GM10847 (cell line): ENCODE results near the gene SP140L.

Source experiments
- POLR2A ChIP-seq: IDR thresholded peaks from 2 replicates; pipeline ENCODE4 v1.6.1; 2011; ENCODE audit not compliant: insufficient read length; ENCODE audit errors: extremely low read depth

Gene SP140L

GRCh38 chr2:230434677-230435324 lies 107.8 kb downstream of the SP140L start:
- TF ChIP-seq POLR2A = no peak

- TF ChIP-seq POLR2A = no peak
Measured at GRCh38 chr2:230435431-230435830, 108.4 kb downstream of the SP140L start.

- TF ChIP-seq POLR2A = no peak
Measured at GRCh38 chr2:230439590-230439989, 112.6 kb downstream of the SP140L start.

- no peak for TF ChIP-seq POLR2A
Measured at GRCh38 chr2:230441227-230441897, 114.4 kb downstream of the SP140L start.

DNA sequence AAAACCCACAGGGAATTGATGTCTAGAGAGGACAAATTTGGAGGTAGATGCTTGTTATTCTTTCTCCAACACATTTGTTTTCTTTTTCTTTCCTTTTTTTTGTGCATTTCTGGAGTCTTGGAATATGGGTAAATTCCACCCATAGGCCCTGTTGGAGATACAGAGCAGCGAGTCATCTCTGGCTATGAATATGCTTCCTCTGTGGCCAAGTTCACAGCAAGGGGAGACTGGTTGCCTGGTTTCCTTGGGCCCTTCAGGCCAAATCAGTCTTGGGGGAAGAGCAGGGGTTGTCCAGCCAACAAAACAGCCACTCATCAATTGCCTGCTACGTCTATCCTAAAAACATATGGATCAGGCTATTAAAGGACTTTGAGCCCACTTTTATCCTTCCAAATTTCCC lies 116.5 kb downstream of the SP140L start:
- TF ChIP-seq POLR2A = no peak

DNA sequence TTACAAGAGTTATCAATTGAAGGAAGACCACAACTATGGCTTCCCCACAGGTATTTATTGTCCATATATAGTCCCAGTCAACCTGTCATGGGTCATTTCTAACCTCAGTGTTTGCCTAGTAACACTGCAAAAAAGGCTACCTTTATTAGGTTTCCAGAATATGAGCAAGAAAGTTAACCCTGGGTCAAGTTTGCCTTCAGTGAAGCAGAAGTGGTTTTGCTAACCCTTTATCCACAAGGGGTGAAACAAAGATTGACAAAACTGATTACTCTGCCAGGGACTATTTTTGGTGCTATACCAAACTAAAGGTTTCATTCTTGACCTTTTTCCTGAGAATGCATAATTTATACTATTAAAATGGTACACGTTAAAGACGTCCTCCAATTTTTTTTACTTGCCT lies 117.8 kb downstream of the SP140L start:
- no peak for TF ChIP-seq POLR2A

- no peak for TF ChIP-seq POLR2A
Measured at GRCh38 chr2:230447036-230447435, 120.0 kb downstream of the SP140L start.

DNA sequence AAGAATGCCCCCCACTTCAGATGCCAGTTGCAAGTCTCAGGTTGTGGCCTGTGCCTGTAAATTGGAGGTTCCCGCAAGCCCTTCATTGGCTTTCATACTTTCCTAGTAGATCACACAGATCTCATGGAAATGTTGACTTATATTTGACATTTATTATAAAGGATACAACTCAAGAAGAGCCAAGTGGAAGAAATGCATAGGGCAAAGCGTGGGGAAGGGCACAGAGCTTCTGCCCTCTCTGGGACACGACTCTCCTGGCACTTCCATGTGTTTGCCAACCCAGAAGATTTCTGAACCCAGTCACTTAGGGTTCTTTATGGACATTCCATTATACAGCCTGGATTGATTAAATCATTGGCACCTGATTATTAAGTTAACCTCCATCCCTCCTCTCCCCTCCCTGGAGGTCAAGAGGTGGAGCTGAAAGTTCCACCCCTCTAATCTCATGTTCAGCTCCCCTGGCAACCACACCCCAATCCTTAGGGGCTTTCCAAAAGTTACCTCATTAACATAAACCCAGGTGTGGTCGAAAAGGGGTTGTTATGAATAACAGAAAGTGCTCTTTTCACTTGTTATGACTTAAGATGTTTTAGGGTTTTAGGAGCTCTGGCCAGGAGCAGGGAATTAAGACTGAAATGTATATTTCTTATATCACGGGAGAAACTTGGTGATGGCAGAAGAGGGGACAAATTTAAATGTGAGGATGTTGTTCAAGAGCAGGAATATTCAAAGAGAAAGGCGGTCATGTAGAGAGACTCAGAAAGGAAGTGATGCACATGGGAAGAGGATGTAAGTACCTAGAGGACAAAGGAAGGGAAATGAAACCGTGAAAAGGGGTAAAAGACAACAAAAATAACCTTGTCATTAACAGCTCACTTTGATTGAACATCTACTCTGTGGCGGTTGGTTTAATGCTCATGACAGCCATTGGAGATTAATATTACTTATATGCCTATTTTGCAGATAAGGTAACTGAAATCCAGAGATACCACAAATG lies 120.8 kb downstream of the SP140L start:
- TF ChIP-seq POLR2A = no peak

DNA sequence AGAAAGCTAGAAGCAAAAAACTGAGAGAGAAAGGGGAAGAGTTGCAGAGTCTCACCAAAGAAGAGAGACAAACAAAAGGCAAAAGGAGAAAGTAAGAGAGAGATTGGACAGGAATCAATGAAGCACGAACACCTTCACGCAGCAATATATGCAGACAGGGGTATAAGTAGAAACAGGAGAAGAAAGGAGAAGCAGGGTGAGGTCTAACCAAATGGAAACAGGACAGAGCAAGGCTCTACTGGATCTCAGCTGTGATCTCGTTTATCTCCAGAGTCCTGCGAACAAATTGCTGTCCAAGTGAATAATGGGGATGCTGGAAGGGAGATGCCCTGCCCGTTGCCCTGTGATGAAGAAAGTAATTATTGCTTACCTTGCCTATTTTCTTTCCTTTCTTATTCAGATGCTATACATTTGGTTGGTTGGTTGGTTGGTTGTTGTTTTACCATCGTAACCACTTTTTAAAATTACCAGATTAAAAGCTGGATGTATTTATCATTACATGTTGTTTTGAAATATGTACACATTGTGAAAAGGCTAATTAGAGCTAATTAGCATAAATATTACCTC lies 123.0 kb downstream of the SP140L start:
- no peak for TF ChIP-seq POLR2A

GRCh38 chr2:230453006-230453405 lies 126.0 kb downstream of the SP140L start:
- TF ChIP-seq POLR2A = no peak
